Glutamatergic neuron (in vitro differentiated cells): ENCODE results near the gene MCTP1. TPM values are rescaled to one million over a fixed set of nuclear protein-coding genes. Genes with fewer than 3 reads are reported as not detected.

ENCODE experiments used
- DNase-seq: peaks from one replicate; pipeline ENCODE4 v3.0.0; 2022
- H3K27ac Mint-ChIP-seq: one replicate; pipeline ENCODE4 v1.8.0; 2020; ENCODE audit warnings: mild to moderate bottlenecking, mixed read lengths, inconsistent platforms; ENCODE audit not compliant: unreplicated experiment
- H3K27me3 Mint-ChIP-seq: one replicate; pipeline ENCODE4 v1.8.0; 2020; ENCODE audit warnings: mild to moderate bottlenecking, moderate library complexity, mixed read lengths, inconsistent platforms; ENCODE audit not compliant: unreplicated experiment
- H3K36me3 Mint-ChIP-seq: one replicate; pipeline ENCODE4 v1.8.0; 2020; ENCODE audit warnings: mild to moderate bottlenecking, mixed read lengths, inconsistent platforms; ENCODE audit not compliant: unreplicated experiment
- H3K4me1 Mint-ChIP-seq: one replicate; pipeline ENCODE4 v1.8.0; 2020; ENCODE audit warnings: mild to moderate bottlenecking, low read depth, mixed read lengths, inconsistent platforms; ENCODE audit not compliant: unreplicated experiment
- H3K4me3 Mint-ChIP-seq: one replicate; pipeline ENCODE4 v1.8.0; 2020; ENCODE audit warnings: mild to moderate bottlenecking, mixed read lengths, inconsistent platforms; ENCODE audit not compliant: unreplicated experiment
- H3K9me3 Mint-ChIP-seq: one replicate; pipeline ENCODE4 v1.8.0; 2020; ENCODE audit warnings: mild to moderate bottlenecking, moderate library complexity, mixed read lengths, inconsistent platforms; ENCODE audit not compliant: unreplicated experiment
- total RNA-seq: library from RNA; stranded (reverse); fragmentation: NEBNext Ultra II Directional; extraction: Animal tissue kit (Norgen Biotek cat#: 25700); gene quantifications from one replicate; pipeline ENCODE4 v1.2.1, GENCODE V29; 2021; ENCODE audit not compliant: unreplicated experiment
- TF ChIP-seq, protein P1 (sequence below): fragments of 200-600 bp; sonication (generic); IDR thresholded peaks from one replicate; pipeline ENCODE4 v1.5.0; 2021; ENCODE audit not compliant: partially characterized antibody, unreplicated experiment

Gene MCTP1
- total RNA-seq, 1 donor from 2014 or later, result 1.7 TPM

DNA sequence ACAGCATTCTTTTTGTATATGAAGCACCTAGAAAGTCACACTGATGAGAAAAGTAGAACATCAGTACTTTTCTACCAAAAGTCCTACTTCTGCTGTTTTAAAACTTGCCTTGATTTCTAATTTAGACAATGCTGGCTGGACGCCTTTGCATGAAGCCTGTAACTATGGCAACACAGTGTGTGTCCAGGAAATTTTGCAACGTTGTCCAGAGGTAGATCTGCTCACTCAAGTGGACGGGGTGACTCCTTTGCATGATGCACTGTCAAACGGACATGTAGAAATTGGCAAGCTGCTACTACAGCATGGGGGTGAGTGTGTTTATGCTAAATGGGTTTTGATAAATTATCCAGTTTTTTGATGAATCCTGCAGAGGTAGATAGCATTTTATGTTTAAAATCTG is 592.9 kb downstream of the MCTP1 start:
- H3K9me3 Mint-ChIP-seq, result no peaks in the 10 kb centered on the region

DNA sequence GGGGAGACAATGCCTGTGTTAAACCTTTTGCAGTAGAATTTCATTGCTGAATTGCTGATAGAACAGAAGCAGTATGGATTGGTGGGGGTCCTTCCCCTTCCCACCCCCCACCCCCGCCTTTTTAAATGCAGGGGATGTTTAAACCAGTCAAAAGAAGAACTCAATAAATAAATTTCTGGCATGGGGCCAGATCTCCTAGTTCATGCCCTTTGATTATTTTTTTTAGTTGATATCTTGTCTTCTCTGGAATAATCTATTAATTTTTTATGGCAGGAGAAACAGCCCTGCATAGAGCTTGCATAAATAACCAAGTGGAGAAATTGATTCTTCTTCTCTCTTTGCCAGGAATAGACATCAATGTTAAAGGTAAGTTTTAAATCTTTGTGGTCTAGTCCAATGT is 593.6 kb downstream of the MCTP1 start:
- H3K27me3 Mint-ChIP-seq, result no peaks in the 10 kb centered on the region
- no peak overlapping the region for H3K4me3 Mint-ChIP-seq
- no peak for DNase-seq
- peaks cover 5% of the 10 kb centered on the region for H3K4me1 Mint-ChIP-seq
- no peaks in the 10 kb centered on the region for H3K9me3 Mint-ChIP-seq
- no peak overlapping the region for H3K27ac Mint-ChIP-seq
- TF ChIP-seq, protein P1, sequence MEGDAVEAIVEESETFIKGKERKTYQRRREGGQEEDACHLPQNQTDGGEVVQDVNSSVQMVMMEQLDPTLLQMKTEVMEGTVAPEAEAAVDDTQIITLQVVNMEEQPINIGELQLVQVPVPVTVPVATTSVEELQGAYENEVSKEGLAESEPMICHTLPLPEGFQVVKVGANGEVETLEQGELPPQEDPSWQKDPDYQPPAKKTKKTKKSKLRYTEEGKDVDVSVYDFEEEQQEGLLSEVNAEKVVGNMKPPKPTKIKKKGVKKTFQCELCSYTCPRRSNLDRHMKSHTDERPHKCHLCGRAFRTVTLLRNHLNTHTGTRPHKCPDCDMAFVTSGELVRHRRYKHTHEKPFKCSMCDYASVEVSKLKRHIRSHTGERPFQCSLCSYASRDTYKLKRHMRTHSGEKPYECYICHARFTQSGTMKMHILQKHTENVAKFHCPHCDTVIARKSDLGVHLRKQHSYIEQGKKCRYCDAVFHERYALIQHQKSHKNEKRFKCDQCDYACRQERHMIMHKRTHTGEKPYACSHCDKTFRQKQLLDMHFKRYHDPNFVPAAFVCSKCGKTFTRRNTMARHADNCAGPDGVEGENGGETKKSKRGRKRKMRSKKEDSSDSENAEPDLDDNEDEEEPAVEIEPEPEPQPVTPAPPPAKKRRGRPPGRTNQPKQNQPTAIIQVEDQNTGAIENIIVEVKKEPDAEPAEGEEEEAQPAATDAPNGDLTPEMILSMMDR, result no peak
- no peaks in the 10 kb centered on the region for H3K36me3 Mint-ChIP-seq

More for the DNA sequence above, 592.9 kb downstream of the MCTP1 start:
- TF ChIP-seq, protein P1, result no peak
- H3K4me1 Mint-ChIP-seq, result peaks cover 5% of the 10 kb centered on the region
- H3K27me3 Mint-ChIP-seq, result no peaks in the 10 kb centered on the region
- H3K4me3 Mint-ChIP-seq, result no peak overlapping the region
- no peak overlapping the region for H3K27ac Mint-ChIP-seq
- DNase-seq, result no peak
- H3K36me3 Mint-ChIP-seq, result no peaks in the 10 kb centered on the region

DNA sequence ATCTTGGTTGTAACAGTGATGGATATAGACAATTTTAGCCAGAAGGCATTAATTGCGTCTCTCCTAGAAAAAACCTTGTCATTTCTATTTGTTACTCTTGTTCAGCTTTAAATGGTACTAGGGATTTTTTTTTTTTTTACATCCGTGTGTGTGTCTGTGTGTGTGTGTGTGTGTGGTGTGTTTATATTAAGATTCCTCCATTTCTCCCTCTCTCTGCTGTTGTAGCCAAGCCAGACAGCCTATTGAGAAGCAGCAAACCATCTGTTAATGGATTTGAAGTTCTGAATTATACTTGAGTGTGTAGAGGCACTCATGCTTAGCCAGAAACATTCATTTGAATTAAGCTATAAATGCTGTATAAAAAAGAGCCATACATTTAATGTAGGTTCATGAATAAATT is 594.1 kb downstream of the MCTP1 start:
- peaks cover 5% of the 10 kb centered on the region for H3K4me1 Mint-ChIP-seq
- DNase-seq, result no peak
- no peaks in the 10 kb centered on the region for H3K27me3 Mint-ChIP-seq
- no peaks in the 10 kb centered on the region for H3K36me3 Mint-ChIP-seq
- no peak overlapping the region for H3K4me3 Mint-ChIP-seq
- no peak overlapping the region for H3K27ac Mint-ChIP-seq
- TF ChIP-seq, protein P1, result no peak
- H3K9me3 Mint-ChIP-seq, result no peaks in the 10 kb centered on the region

DNA sequence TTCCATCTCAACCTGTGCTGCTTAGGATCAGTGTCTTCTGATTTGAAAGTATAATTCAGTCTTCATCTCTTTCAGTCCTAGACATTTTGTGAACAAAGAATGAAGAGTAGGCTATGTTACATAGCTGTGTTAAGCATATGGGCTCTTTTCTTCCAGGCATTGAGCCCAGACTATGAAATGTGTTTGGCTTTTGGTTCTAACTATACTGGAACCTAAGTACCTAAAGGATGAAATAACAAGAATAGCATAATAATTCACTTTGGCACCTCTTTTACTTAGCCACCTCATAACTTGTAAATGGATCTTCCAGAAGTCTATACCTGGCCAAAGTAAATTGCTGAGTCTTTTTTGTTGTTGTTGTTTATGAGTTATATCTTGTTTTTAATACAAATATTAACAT is 595.0 kb downstream of the MCTP1 start:
- DNase-seq, result no peak
- TF ChIP-seq, protein P1, result no peak

DNA sequence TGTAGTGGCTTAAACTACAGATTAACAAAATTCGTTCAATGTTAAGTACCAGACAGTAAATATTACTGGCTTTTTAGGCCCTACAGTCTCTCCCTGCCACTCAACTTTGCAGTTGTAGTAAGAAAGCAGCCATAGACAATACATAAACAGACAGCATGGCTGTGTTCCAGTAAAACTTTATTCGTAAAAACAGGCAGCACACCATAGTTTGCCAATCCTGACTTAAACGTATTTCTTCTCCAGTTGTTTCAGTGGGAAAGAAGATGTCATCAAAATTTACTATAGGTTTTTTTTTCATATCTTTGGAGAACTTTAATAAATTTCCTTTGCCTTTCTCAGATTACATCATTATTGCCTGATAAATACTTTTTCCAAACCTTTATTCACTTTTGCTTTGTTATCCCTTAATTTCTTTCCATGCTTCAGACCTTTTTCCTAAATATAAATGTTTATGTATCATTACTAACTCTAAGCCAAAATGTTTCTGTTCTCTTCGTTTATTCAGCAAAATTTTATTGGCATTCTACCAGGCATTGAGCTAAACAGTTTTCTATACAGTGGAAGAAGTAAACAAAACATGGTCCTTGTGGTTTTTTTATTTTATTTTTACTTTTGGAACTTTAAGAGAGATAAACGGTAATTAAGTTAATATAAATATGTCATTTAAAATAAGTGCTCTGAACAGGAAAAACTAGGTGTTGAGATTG is 601.9 kb downstream of the MCTP1 start:
- TF ChIP-seq, protein P1, result no peak
- no peaks in the 10 kb centered on the region for H3K36me3 Mint-ChIP-seq
- no peaks in the 10 kb centered on the region for H3K4me1 Mint-ChIP-seq
- H3K4me3 Mint-ChIP-seq, result no peak overlapping the region
- H3K27ac Mint-ChIP-seq, result no peak overlapping the region
- no peaks in the 10 kb centered on the region for H3K27me3 Mint-ChIP-seq
- DNase-seq, result no peak
- no peaks in the 10 kb centered on the region for H3K9me3 Mint-ChIP-seq

More for the DNA sequence above, 595.0 kb downstream of the MCTP1 start:
- no peaks in the 10 kb centered on the region for H3K9me3 Mint-ChIP-seq
- H3K27me3 Mint-ChIP-seq, result no peaks in the 10 kb centered on the region
- H3K4me3 Mint-ChIP-seq, result no peak overlapping the region
- no peaks in the 10 kb centered on the region for H3K36me3 Mint-ChIP-seq
- peaks cover 5% of the 10 kb centered on the region for H3K4me1 Mint-ChIP-seq
- H3K27ac Mint-ChIP-seq, result no peak overlapping the region
